Mucosa of gallbladder (tissue), 1 donor: ENCODE data around the gene NPHS2. TPM values are rescaled to one million over a fixed set of nuclear protein-coding genes. Genes with fewer than 3 reads are reported as not detected.

ENCODE experiments used
- DNase-seq: peaks from one replicate; pipeline ENCODE4 v3.0.0-alpha.2; 2020; ENCODE audit warnings: low spot score
- total RNA-seq: library from RNA; stranded (reverse); gene quantifications from one replicate; pipeline ENCODE4 v1.2.1, GENCODE V29; 2021
- donor health status: DM: no; HTN: no; CAD: no.

Gene NPHS2
- not detected for total RNA-seq

DNA sequence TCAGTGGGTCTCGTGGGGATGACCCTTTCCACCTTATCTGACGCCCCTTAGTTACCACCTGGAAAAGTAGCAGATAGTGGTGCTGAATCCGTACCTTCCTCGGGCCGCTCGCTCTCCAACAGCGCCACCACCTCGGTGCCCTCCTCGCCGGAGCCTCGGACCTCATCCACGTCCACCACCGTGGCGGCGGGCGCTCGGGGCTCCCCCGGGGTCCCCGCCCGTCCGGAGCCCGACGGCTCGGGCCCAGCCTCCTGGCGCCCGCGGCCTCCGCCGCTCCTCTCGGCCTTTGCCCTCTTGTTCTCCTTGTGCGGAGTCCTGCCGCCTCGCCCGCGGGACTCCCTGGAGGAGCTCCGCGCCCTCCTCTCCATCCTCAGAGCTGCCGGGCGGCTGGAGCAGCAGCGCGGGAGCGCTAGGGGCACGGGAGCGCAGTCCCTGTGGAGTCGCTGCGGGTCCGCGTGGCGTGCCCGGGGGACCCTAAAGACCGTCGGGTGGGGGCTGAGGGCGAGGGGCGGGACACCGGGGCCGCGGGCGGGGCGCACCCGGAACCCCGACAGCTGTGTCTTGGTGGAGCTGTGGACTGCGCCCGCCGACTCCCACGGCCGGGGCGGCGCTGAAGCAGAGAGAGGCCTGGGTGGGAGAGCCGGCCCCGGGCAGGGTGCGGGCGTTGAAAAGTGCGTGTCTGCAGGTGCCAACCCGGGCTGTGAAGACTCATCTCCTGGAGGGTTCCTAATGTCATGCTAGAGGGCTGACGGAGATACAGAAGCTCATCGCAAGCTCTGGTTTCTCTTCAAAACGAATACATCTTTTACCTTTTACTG is at the start of gene NPHS2:
NPHS2 (minus strand) TSS at position 452 of the 818 bp plus-strand sequence; CDS start at position 368, 84 bp downstream.
- DNase-seq: no peak

DNA sequence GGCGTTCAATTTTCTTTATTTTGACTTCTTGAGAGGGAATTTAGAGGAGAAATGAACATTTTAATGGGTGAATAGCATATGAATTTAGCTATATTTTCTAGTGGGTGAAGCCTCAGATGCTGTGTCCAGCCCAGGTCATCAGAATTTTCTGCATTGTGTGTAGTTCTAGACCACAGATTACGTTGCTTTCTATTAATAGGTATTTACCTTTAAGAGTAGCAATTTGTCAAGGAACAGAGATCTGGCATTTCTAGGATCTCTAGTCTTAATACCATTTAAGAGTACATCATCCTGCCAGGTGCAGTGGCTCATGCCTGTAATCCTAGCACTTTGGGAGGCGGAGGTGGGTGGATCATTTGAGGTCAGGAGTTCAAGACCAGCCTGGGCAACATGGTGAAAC is 36.6 kb upstream of the NPHS2 start:
- DNase-seq: no peak

DNA sequence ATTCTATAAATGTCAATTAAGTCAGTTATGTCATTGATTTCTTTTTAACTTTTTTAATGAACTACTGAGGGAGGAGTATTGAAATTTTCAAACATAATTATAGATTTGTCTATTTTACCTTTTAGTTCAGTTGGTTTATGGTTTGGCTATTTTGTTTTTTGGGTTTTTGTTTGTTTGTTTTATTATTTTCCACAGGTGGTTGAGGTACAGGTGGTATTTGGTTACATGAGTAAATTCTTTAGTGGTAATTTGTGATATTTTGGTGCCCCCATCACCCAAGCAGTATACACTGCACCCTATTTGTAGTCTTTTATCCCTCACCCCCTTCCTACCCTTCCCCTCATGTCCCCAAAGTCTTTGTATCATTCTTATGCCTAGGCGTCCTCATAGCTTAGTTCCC is 25.3 kb upstream of the NPHS2 start:
- DNase-seq: no peak

DNA sequence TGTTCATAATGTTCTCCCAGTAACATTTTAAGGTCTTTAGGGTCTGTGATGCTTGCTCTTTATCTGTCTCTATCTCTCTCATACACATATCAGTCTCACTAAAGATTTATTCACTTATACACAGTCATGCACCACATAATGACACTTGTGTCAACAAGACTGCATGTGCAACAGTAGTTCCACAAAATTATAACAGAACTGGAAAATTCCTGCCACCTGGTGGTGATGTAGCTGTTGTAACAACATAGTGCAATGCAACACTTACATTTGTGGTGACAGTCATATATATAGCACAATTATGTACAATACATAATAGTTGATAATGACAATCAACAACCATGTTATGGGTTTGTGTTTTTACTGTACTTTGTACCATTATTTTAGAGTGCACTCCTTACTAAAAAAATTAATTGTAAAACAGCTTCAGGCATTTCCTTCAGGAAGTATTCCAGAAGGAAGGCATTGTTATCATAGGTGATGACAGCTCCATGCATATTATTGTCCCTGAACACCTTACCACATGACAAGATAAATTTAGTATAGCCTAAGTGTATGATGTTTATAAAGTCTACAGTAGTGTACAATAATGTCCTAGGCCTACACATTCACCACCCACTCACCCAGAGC is 24.0 kb upstream of the NPHS2 start:
- peak; percentile 36 for DNase-seq

DNA sequence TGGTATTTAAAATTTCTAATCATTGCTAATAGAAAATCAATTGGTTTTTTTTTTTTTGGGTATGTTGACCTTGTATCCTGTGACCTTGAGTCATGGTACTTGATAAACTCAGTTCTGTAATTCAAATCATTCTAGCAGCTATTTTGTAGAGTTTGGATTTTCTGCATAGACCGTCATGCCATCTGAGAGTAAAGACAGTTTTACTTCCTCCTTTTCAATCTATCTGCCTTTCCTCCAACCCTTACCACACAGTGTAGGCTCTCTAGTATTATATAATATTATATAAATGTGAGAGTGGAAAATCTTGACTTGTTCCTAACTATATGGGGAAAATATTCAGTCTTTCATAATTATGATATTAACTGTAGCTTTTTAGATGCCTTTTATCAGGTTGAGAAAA is 22.9 kb upstream of the NPHS2 start:
- no peak for DNase-seq

DNA sequence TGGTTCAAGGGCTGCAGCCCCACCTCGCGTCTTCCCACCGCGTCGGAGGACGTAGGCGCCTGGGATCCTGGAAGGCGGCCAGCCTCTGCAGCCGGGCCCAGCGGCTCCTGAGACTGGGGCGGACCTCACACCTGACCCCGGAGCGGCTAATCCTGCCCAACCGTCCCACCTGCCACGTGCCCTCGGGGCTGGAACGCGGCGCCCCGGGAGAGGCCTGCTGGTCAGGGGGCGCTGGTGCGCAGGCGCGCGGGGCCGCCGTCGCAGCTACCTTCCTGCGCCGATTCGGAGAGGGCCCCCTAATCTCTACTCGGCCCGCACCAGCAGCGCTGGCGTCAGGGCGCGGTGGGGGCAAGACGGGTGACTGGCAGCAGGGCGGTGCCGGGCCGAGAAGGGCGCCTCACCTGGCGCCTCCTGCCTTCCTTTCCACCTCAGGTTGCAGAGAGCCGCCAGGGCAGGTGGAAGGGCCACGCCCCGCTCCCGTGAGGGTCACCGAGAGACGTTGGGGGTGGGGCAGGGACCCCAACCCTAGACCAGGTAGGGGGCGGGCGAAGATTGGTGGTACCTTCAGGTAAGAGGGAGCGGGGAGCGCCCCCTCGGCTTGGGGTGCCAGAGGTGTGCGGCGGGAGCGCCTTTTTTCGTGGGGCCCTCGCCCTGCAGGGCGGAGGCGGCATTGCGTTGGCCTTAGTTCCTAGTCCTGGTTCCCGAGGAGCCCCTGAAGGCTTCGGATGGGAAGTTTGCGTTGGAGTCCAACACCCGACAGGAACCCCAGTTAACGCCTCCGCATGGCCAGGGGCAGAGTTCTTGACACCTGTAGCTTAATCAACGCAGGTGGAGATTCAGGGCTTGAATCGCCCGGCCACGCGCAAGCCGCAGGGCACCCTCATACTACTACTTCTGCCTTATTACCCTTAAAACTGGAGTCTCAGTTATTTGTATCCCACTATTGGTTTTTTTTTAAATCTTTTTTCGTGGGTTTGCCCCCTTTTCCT is 16.1 kb upstream of the NPHS2 start, which contains the start of gene TDRD5:
TDRD5 (plus strand) TSS at position 241 of the 989 bp plus-strand sequence. CDS start 784 bp downstream, outside the sequence.
- DNase-seq: peak; percentile 32

DNA sequence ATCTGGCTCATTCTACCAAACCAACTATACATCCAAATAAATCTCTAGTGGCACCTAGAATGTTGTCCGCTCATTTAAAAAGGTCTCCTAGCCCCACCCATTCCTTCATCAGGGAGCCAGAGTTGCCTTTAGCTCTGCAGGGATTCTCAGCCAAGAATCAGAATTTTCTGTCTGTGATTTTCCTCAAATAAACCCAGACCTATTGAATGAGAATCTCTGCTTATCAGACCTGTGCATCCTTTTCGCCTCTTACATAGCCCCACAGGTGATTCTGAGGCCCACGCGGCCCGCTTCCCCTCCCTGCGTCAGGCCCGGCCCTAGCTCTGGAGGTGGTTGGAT is 15.5 kb upstream of the NPHS2 start:
- no peak for DNase-seq

DNA sequence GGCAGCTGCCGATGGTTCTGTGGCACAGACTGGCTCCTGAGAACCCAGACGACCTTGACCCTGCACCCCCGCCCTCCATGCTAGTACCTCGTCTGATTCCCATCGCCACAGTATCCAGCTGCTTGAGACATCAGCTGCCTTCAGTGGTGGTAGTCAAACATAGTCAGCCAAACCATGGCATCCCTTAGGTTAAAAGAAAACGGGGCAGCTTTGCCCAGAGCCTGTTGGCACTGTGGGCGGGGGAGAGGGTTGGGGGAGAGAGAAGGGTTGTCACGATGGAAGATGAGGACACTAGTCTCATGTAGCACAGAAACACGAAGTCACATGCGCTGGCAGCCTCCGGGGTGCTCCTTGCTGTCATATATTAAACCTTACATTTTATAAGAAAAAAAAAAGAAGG is 14.9 kb upstream of the NPHS2 start:
- no peak for DNase-seq

DNA sequence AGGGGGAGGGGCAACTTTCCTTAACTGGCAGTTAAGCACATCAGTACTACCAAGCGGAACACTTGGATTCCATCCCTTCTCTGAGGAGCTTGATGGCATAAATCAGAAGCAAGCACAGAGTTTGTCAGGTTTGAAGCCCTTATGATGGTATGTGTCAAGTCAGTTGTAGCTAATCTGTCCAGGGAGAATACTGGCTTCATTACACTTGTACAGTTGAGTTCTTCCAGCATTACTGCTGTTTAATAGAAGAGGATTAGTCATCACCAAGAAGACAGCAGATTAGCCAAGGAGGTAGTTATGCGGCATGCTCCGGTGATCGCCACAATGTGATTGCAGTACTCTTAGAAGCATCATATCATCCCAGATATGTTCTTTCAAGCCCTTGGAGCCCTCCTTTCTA is 13.8 kb upstream of the NPHS2 start:
- no peak for DNase-seq

DNA sequence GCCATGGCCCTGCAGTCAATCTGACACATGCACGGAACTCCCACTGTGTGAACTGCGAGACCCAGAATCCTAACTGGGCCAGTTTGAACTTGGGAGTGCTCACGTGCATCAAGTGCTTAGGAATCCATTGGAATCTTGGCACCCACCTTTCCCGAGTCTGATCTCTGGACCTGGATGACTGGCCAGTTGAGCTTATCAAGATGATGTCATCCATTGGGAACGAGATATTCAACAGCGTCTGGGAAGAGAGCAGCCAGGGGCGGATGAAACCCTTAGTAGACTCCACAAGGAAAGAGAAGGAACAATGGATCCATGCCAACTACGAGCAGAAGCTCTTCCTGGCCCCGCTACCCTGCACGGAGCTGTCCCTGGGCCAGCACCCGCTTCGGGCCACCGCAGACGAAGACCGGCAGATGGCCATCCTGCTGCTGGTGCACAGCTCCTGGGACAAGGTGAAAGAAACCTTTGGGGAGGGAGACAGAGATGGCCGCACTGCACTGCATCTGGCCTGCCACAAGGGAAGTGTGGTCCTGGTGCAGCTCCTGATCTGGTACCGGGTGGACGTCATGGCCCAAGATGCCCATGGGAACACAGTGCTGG is 12.8 kb upstream of the NPHS2 start:
- peak; percentile 47 for DNase-seq

DNA sequence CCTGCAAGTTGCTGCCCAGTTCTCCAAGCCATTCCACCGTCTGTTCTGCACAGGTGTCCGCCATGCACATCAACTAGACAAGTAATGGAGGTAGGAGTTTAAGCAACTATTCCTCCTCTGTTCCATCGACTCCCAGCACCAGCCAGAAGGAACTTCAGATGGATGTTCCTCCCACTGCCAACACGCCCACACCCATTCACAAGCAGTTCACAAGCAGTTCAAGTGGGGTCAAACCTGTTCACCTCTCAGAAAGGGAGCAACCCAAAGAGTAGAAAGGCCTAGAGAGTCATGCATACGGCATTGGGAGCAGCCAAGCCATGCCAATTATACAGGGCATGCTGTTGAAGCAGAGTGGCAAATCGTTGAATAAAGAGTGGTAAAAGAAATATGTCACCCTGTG is 11.6 kb upstream of the NPHS2 start:
- DNase-seq: no peak

DNA sequence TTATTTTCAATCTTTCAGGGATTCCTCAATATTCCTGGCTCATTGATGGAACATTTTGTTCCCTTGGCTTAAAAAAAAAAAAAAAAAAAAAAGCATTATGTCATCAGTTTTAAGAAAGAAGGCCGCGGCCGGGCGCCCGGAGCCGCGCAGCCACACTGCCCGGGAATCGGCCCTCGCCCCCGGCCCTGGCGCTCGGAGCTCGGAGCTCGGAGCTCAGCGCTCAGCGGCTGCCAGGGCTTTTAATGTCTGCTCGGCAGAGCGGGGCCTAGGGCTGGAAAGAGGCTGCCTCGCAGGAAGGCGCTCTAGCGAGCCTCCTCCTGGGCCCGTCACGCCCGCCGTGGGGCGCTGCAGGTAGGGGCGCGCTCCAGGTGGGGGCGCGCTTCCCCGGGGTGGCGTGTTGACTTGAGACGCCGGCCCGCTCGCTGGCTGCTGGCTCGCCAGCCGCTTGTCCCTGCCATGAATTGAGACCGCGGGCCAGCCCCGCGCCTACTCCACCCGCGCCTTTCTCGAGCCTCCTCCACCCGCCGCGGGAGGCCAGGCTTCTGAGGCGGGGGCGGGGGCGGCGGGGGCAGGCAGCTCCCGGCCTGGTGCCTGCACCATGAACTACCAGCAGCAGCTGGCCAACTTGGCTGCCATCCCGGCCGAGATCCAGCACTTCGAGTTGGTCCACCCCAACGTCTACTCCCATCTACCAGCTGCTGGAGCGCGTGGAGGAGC is 10.5 kb upstream of the NPHS2 start:
- peak; percentile 51 for DNase-seq

DNA sequence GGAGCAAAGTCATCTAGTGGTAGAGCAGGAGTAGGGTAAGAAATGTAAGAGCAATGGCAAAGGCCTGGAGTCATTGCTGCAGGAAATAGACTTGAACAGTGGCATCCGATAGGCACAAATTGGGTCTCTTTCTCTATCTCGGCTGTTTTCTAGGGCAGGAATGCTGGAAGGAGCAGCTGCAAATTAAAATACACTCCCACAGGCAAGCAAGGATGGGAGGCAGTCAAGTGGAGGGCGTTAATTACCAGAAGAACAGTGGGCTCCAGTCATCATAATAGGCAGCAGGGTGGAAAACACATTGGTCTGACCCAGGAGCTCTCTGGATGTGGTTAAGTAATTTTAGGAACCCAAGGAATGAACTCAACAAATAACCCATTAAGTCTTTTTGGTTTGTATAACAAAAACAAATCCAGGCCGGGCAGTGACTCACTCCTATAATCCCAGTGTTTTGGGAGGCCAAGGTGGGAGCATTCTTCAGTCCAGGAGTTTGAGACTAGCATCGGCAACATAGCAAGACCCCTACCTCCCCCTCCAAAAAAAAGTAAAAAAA is 8.1 kb upstream of the NPHS2 start:
- no peak for DNase-seq

DNA sequence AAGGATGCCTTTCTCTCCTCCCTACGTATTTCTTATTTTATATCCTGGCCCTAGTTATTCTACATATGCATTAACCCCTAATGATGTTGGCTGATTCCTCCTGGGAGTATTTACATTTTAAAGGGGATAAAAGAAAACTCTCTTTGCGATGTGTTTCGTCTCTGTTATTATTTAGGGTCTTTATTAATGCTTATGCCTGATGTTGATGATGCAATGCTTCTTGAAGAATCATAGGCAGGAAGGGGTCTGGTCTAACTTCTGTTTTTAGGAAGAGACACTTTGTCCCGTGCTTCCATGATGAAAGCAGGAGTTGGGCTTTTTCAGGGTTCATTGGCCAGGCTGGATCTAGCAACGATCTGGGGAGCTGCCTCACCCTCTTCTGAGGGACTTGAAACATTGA is 761 bp upstream of the NPHS2 start:
- DNase-seq: no peak

DNA sequence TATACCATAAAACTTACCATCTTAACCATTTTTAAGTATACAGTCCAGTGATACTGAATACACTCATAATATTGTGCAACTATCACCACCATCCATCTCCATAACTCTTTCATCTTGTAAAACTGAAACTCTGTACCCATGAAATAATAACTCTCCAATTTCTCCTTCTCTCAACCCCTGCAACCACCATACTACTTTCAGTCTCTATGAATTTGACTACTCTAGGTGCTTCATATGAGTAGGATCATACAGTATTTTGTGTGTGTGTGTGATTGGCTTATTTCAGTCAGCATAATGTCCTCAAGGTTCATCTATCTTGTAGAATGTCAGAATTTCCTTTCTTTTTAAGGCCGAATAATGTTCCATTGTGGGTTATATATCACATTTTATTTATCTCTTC is 17.7 kb downstream of the NPHS2 start:
- DNase-seq: no peak

DNA sequence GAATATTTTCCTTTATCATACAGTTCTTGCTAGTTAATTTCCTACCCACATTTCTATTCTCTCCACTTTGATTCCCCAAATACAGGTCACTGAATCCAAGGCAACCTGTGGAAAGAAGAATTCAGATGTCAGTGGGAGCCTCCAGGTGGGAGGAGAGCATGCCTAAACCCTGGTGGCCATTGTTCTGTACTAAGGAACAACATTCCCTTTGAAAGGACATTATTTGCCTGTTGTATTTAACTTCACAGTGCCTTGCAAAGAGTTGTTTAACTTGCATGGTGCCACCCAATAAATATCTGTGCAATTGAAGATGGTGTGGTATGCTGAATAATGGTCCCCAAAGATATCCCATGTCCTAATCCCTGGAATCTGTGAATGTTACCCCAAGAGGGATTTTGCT is 21.3 kb downstream of the NPHS2 start:
- DNase-seq: no peak

DNA sequence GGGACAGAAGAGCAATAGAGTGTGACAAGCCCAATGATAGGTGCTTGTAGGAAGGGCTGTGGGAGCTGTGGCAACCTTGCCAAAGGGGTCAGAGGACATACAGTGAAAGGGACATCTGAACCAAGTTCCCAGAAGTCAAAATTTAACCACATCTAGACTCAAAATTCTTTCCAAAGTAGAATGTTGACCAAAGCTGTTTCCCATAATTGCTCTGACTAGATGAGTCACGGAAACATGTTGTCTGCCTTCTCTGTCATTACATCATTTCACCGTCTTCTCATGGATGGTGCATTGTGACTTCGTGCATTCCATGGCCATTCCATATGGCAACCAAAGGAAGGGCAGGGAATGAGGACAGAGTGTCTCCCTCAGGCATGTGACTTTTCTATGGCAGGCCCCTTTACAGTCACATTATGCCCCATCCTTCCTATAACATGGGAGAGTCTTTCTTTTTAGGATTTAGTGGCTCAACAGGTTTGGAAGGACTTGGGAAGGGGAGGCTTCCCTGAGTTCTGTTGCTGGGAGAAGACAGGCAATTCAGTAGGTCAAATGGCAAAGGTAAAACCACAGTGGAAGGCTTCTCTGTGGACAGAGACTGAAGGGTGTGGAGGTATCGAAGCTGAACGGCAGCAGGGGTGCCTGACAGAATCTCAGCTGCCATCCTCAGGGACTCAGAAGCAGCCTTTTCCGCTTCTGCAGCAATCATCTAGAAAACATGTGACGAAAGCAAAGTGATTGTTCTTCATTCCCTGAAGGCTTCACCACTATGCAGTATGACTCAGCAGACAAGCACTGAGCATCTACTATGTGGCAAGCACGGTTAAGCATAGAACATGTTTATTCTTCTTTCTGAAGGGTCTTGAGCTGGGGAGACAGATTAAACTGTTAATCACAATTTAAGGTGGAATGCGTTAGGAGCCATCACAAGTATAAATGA is 24.7 kb downstream of the NPHS2 start:
- DNase-seq: no peak

DNA sequence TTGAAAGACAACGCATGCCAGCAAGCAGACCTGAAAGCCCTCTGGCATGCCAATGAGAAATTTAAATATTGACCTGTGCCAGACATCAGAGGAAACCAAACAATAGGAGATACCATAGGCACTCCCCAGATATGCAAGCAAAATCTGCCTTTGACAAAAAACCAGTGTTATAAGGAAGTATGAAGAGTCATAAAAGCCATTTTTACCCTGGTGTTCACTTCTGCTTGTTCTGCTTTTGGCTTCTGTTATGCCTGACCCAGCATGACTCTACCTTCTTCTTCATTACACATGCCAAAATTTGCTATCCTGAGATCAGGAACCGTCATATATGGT is 26.4 kb downstream of the NPHS2 start:
- no peak for DNase-seq

DNA sequence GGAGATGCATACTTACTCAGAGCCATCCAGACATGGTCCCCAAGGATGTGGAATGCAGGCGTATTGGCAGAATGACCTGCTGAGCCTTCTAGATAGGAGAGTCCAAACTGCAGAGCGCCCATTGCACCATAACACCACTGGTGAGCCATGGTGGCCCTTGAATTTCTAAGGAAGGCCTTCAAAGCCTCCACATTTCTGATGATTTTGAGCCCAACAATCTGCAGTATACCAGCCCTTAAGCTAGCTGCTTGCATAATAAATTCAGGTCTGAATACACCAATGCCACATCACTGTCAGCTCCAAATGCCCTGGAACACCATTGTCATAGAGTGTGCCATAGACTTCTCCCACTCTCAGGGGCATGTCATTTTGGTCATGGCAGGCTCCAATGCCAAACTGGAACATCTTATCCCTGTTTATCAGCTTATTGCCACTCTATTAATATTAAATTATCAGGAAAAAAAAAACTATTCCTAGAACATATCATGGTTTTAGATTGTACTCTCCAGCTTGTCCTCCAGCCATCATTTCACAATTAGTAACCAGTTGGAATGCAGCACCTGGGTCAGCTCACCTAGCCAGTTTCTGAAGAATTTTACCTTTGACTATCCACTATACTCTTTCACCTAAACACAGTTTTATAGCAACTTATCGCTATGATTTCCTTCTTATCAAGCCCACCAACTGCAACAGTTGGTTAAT is 26.9 kb downstream of the NPHS2 start:
- DNase-seq: no peak
